HG03159 (cell line): ENCODE data around the gene SERPINB5.

Source experiments
- ATAC-seq: cut with Tn5 transposase; IDR thresholded peaks from one replicate; pipeline ENCODE4 v1.9.1; 2021; ENCODE audit warnings: mild to moderate bottlenecking, moderate library complexity; ENCODE audit not compliant: unreplicated experiment

Gene SERPINB5

DNA sequence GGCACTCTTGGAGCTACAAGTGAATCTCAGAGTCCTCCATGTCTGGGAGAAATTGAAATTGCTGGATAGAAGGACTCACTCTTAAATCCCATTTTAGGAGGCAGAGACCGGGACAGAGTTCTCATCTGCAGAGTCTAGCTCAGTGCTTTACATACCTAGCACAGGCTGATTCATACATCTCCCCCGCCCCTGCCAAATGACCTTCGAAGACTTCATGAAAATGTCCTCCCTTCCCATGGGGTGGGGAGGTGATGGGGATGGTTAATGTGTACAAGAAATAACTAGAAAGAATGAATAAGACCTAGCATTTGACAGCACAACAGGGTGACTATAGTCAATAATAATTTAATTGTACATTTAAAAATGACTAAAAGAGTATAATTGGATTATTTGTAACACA is 8.2 kb upstream of the SERPINB5 start:
- ATAC-seq, result no peak

- no peak for ATAC-seq
Observed at GRCh38 chr18:63470751-63471150, 6.0 kb upstream of the SERPINB5 start.

- ATAC-seq, result no peak
Observed at GRCh38 chr18:63472380-63472779, 4.4 kb upstream of the SERPINB5 start.

DNA sequence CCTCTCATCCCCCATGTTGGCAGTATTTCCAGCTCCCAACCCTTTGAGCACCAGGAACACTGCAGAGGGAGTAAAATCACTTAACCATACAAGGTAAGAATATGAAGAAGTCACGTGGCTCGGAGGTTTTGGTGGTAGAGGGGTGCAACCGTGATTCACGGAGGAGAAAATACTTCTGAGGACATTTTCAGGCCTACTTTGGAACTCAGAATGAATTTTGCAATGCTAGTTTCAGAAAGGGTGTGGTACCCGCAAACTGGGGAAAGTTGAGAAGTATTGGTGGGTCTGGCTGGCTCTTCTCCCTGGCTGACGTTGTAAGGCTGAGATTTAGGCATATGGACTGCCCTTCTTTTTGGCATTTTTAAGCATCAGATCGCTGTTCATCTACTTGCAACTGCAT is 442 bp downstream of the SERPINB5 start:
- ATAC-seq, result no peak

GRCh38 chr18:63477968-63478367 is 1.2 kb downstream of the SERPINB5 start:
- no peak for ATAC-seq

DNA sequence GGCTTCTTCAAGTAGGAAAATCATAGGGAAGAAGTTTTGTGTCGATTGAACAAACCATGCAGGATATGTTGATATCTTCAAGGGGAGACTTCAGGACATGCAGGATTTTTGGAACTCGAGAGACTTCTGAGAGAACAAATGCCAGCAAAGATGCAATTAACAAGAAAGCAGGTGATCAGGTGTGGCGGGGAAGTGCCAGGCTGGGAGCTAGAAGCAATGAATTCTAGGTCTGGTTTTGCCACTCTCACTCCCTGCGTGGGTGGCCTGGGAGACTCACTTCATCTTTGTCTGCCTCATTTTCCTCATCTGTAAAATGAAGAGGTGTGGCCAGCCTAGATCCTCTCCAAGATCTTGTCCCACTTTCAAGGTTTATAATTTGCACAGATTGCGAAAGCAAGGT is 3.1 kb downstream of the SERPINB5 start:
- no peak for ATAC-seq

GRCh38 chr18:63480476-63480875 is 3.7 kb downstream of the SERPINB5 start:
- no peak for ATAC-seq

- no peak for ATAC-seq
Observed at GRCh38 chr18:63480915-63481314, 4.2 kb downstream of the SERPINB5 start.

GRCh38 chr18:63487676-63488075 is 10.9 kb downstream of the SERPINB5 start:
- no peak for ATAC-seq

GRCh38 chr18:63488160-63488559 is 11.4 kb downstream of the SERPINB5 start:
- ATAC-seq, result no peak

GRCh38 chr18:63492851-63493250 is 16.1 kb downstream of the SERPINB5 start:
- no peak for ATAC-seq

DNA sequence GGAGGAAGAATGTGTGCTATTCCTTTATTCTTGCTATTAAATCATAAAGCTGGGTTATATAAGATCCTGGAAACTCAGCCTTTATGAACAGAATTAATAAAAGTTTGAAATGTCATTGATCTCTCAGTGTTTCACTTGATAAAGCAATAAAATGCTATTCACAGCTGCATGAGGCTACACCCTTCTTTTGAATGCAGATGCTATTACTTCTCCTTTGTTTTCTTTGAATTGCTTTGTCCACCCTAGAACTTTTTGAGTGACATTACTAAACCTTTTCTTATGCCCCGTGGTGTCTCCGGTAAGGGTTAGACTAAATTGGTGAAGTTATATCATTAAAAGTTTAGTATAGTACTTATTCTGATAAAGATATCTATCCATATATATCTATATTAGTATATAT is 18.9 kb downstream of the SERPINB5 start:
- ATAC-seq, result no peak

DNA sequence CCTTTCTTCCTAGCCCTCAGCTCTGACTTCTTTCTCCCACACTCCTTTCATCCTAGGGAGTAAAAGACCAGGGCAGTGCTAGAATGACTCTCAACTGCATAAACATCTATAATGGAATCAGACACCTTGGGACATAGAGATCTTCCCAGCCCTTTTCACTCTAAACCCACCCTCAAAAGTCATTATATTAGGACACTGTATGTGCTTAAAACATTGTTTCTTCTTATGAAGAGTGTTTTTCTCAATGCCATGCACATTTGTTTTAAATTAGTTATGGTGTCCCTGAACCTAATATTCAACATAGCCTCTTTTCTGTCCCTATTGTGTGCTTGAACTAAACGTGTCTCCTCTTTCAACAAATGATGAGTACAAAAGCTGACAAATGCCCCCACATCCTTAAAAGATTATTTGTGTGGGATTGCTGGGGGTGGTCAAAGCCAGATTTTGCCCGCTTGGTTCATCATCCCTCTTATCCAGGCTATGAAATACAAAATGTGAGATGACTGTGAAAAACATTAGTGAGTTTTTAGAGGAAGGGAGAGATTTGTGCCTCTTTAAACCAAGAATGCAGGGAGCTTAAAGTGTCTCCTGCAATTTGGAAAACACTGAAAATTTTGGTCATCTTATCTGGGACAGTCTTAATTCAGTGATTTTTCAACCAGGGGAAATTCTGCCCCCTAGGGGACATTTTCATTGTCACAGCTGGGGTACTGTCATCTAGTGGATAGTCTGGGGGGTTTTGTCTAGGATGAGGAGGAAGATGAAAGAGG is 29.0 kb downstream of the SERPINB5 start:
- ATAC-seq, result no peak

DNA sequence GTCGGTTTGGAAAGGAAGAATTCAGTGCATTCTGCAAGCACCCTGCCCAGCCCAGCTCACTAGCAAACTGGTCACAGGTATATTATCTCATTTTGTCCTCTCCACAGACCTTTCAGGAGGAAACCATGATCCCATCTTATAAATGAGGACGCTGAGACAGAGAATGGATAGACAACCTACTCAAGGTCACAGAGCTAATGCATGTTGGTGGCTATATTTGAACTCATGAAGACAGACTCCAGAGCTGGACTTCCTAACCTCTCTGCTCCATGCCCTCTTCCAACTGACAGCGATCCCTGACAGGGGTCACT is 29.5 kb downstream of the SERPINB5 start:
- ATAC-seq, result no peak

- no peak for ATAC-seq
Observed at GRCh38 chr18:63508596-63508995, 31.8 kb downstream of the SERPINB5 start.

GRCh38 chr18:63511285-63511684 is 34.5 kb downstream of the SERPINB5 start:
- no peak for ATAC-seq

- no peak for ATAC-seq
Observed at GRCh38 chr18:63514326-63514725, 37.6 kb downstream of the SERPINB5 start.

DNA sequence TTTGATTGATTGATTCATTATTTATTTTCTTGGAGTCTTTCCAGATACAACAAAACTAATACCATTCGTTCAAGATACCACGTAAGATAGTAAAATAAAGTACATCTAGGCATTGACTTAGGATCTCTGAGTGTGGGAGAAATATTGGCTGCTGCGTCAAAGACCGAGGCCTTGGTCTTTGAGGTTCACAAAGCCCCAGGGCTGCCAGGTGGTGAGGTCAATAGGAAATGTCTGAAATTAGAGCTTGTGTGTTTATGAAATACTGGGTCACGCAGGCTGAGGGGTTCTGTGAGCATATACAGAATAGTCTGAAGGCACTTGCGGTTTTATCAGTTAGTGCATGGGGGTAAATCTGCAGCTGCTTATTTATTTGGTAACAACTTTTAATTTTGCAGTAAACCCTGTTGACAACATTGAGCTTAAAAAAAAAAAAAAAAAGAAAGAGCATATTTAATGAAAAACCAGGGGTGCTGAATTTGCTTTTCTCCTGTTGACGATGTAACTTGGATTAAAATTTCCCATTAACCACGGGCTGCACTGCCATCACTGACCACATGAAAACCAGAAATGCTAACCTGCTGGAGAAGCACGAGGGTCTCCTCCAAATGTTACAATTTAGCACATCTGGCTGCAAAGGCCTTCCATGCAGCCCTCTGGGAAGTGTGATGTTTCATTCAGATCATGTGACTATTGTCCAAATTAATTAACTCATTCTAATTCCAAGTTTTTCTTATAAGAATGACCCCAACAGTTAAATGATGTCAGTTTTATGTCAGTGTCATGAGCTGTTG is 38.3 kb downstream of the SERPINB5 start:
- ATAC-seq, result no peak

GRCh38 chr18:63515801-63516200 is 39.0 kb downstream of the SERPINB5 start:
- no peak for ATAC-seq

DNA sequence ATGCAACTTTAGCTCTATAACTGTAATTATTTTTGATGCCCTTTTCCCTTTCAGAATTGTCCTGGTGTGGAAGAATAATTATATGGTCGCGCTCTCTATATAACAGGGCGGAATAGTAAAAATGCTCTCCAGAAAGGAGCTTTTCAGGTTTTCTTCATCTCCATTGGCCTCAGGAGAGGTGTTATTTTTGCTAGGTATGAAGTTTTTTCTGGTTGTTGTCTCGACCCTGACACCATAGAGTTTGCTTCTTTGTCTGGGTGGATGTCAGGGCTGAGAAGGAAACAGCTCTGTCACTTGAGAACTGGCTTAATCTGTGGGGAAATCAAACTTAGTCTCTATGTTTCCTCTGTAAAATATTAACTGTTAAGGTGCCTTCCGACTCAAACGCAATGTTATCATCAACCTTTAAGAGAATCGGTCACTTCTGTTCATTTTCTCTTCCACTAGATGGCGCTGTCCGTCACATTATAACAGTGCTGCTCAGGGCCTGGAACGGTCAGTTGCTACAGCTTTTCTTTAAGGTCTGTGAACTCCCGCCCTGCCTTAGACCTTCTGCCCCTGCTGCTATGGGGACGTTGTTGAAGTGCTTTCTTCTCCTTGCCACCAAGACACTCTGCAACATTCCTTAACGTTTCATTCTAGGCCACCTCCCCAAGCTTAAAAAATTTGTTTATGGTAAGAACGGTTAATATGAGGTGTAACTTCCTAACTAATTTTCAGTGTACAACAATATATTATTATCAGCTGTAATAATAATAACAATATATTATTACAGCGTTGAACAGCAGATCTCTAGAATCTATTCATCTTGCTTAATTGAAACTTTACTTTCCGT is 41.6 kb downstream of the SERPINB5 start:
- peak; percentile 94 for ATAC-seq

DNA sequence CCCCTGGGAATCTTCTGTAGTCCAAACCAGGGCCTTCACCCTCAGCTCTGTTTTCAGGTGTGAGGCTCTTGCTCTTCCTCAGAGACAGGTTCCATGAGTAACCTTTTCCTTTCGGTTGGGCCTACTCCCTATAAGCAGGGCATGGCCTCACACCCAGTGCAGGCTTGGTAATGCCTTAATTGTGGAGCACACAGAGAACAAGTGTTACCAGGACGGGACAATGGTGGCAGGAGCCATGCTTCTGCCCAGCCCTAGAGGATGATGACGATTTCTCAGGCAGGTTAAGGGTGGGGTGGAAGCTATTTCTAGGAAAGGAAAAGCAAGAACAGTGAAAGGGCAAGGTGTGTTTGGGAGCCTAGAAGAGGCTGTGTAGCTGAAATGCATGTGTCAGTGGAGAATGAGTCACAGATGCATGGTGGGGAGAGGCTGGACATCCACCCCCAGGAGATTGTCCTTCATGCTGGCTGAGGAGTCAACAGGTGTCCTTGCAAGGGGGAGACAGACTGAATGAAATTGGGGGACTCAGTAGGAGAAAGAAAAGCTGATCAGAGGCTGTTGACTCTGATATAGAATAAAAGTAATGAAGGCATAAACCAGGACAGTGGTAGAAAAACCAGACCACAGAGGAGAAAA is 43.4 kb downstream of the SERPINB5 start:
- ATAC-seq, result no peak
